TTC549 (cell line): Measurements from ENCODE around the gene PDE4B.
"Not testable (repeated sequence)": the region's sequence is repeated elsewhere in the genome, so short reads cannot be mapped to it uniquely, and the experiment has no call there.

Source experiments
- FAIRE-seq: peaks from 2 replicates; lab custom pipeline; 2012; peaks lifted over from hg19 to GRCh38; lab: Jason Lieb, UNC

Gene PDE4B

GRCh38 chr1:66399888-66400529 lies 607.3 kb downstream of the PDE4B start:
- FAIRE-seq, result no peak

GRCh38 chr1:66400660-66401059 lies 608.0 kb downstream of the PDE4B start:
- FAIRE-seq, result no peak

GRCh38 chr1:66401244-66401643 lies 608.5 kb downstream of the PDE4B start:
- FAIRE-seq, result no peak

DNA sequence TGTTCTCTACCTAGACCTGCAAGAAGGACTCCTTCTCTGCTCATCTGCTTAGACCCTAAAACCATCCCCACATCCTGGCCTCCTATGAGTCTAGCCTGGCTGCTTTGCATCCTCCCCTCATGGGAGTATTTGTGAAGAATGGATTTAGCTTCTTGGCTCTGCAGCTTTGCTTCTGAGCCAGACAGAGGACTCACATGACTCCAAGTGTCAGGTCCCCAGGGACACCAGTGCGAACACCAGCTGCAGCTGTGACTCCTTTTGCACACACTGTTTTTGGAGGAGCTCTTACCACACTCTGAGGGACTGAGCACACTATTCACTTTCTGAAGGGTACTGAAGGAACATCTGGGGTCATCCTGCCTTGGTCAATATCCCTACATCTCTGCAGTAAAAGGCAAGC lies 609.5 kb downstream of the PDE4B start:
- no peak for FAIRE-seq

- no peak for FAIRE-seq
Observed at GRCh38 chr1:66403007-66403731, 610.5 kb downstream of the PDE4B start.

GRCh38 chr1:66405061-66405460 lies 612.4 kb downstream of the PDE4B start:
- no peak for FAIRE-seq

DNA sequence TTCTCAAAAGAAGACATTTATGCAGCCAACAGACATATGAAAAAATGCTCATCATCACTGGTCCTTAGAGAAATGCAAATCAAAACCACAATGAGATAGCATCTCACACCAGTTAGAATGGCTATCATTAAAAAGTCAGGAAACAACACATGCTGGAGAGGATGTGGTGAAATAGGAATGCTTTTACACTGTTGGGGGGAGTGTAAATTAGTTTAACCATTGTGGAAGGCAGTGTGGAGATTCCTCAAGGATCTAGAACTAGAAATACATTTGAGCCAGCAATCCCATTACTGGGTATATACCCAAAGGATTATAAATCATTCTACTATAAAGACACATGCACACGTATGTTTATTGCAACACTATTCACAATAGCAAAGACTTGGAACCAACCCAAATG lies 618.8 kb downstream of the PDE4B start:
- FAIRE-seq, result not testable (repeated sequence)

DNA sequence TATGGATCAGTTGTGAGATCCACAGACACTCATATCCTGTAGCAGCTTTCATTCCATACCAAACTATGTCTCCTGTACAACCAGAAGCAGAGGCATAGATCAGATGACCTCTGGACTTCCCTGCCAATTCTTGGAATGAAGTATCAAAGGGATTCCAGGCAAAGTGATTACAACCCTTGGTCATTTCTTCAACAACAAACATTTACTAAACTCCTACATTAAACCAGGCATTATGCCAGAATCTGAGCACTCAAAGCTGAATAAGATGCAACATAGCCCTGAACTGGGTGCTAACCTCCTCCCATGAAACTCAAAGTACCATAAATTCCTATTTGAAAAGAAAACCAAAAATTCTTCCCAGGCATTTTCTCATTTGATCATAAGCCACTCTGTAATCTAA lies 620.0 kb downstream of the PDE4B start:
- no peak for FAIRE-seq

DNA sequence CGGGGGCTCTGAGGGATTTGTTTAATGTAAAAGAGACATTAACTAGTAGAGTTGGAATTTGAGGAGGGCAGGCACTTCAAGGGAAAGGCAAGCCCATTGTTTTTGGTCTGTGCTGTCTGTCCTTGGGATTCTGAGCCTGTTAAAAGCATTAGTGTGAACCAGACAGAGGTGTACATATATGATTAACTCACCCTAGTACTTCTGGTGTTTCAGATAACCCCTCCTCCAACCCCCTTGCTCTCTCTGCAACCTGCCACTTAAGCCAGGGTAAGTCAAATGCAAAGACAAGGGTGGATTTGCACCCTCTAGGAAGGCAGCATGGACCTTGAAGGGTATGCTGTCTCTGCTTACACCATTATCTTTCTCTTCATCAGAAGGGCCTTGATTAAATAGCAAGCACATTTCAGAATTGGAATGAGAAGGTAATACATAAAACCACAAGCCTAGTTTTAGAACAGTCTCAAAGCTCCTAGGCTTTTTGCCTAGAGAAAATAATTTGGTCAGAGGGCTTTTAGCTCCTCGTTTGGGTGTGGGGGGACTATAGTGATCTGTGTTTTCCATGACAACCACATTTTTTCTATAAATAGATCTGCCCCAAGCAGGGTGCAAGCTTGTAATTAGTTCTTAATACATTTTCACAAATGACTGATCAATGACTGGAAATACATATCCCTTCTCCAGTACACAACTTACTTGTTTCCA lies 620.6 kb downstream of the PDE4B start:
- no peak for FAIRE-seq

DNA sequence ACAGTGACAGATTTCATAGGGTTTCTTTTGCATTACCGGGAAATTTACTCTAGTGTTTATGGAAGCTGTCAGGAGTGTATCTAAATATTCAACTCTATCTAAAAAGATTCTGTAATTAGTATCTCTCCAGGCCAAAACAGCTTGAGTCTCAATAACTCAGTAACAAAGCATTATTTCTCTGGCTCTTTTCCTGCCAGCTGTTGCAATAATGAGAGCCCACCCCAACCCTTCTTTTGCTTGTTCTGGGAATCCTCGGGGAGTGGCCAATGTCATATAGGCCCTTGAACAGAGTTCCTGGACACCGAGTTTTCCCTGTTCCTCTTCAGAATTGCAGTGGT lies 621.1 kb downstream of the PDE4B start:
- FAIRE-seq, result no peak

DNA sequence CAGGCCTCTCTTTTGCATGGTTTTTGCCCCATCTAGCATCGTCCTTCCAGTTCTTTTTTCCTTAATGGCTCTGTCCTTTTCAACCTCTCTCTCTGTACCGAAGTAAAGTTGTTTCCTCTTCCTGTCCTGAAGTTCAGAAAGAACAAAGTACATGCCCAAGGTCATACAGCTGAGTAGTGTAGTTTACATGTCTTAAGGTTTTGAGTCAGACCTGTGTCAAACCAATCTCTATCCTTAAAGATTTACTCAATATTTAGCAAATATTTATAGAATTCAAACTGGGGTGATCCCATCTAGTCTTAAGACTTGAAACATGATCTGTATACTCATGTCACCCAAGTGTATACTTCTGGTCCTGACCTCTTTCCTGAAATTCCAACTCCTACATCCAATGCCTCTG lies 622.6 kb downstream of the PDE4B start:
- FAIRE-seq, result no peak

- FAIRE-seq, result no peak
Observed at GRCh38 chr1:66415866-66416265, 623.2 kb downstream of the PDE4B start.

DNA sequence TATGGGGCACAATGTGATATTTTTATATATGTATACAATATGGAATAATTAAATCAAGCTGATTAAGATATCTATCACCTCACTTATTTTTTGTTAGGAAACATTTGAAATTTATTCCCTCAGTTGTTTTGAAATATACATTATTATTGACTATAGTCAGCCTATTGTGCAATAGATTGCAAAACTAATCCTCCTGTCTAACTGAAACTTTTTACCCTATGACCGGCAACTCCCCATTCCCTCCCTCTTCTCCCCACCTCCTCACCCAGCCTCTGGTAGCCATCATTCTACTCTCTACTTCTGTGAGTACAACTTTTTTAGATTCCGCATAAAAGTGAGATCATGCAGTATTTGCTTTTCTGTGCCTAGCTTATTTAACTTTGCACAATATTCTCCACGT lies 623.6 kb downstream of the PDE4B start:
- FAIRE-seq, result no peak

DNA sequence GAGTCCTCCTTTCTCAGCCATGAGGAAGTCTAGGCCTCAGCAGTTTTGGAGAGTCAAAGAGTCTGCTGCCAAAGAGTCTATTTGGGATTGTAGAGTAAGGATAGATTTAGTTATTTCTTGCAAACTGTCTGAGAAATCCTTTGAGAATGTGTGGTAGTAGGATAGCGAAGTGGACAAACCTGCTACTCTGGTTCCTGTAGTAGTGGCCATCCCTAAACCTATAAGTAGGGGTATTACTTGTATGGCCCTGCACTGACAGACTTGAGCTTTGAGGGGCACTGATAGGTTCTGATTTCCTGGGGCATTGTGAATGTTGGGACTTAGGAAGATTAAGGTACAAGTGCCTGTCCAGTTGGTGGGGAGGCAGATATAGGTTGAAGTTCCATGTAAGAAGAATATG lies 625.3 kb downstream of the PDE4B start:
- FAIRE-seq, result no peak

GRCh38 chr1:66420171-66420570 lies 627.5 kb downstream of the PDE4B start:
- FAIRE-seq, result not testable (repeated sequence)

DNA sequence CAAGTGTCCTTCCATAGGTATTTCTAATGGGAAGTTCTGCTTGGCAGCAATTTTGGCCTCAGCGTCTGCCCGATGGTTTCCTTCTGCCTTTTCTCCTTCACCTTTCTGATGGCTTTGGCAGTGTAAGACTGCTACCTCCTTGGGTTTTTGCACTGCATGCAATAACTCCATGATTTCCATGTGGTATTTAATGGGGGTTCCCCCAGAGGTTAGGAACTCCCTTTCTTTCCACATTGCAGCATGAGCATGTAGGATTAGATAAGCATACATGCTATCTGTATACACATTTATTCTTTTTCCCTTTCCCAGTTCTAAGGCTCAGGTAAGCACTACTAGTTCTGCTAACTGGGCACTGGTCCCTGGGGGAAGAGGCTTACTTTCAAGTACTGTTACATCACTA lies 628.2 kb downstream of the PDE4B start:
- FAIRE-seq, result not testable (repeated sequence)

DNA sequence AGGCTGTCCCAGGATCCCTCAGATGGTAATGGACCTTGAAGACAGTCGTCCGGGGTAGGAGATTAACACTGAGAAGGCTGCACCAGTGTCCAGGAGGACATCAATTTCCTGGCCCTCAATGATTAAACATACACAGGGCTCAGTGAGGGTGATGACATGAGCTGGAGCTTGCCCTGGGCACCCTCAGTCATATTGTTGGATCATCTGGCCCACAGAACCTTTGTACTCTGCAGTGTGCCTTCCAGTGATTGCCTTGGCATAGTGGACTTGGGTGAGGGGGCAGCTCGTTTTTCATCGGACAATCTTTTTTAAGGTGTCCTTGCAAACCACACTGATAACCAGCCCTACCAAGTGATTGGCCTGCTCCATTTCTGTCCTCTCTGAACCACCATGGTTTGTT lies 630.1 kb downstream of the PDE4B start:
- no peak for FAIRE-seq
